GM12878 (cell line): Measurements from ENCODE around the gene PRKAR2B. TPM values are rescaled to one million over a fixed set of nuclear protein-coding genes. Genes with fewer than 3 reads are reported as not detected.

ENCODE experiments used
- BACH1 ChIP-seq: fragments of 450-650 bp; IDR thresholded peaks from 2 replicates; pipeline ENCODE4 v1.6.1; 2017; ENCODE audit warnings: mild to moderate bottlenecking, borderline replicate concordance
- CEBPZ ChIP-seq: fragments of 150-350 bp; IDR thresholded peaks from 2 replicates; pipeline ENCODE4 v1.6.1; 2016; ENCODE audit warnings: low read depth, low read length
- CREM ChIP-seq: IDR thresholded peaks from 2 replicates; pipeline ENCODE4 v1.6.1; 2014; ENCODE audit warnings: antibody characterized with exemption, low read depth
- EP300 ChIP-seq, 2 experiments: fragments of 150-350 bp in 1 of 2; IDR thresholded peaks; 2 replicates each; pipeline ENCODE4 v1.6.1; 2011 to 2012; ENCODE audit warnings: low read depth in 2 of 2, low read length in 2 of 2, borderline replicate concordance in 1 of 2, improper control_type of control experiment in 1 of 2, inconsistent platforms in 1 of 2; ENCODE audit not compliant: control insufficient read depth in 1 of 2
- GABPA ChIP-seq: IDR thresholded peaks from 2 replicates; pipeline ENCODE4 v1.6.1; 2014; ENCODE audit warnings: antibody characterized with exemption, low read depth, mild to moderate bottlenecking, inconsistent platforms
- RELA ChIP-seq: fragments of 450-650 bp; IDR thresholded peaks from 2 replicates; pipeline ENCODE4 v1.8.0; 2014; ENCODE audit warnings: borderline replicate concordance; ENCODE audit not compliant: partially characterized antibody
- RUNX3 ChIP-seq: IDR thresholded peaks from 2 replicates; pipeline ENCODE4 v1.6.1; 2012; ENCODE audit warnings: low read length, inconsistent platforms
- SPI1 ChIP-seq: IDR thresholded peaks from 2 replicates; pipeline ENCODE4 v1.6.1; 2011; ENCODE audit warnings: low read depth, mild to moderate bottlenecking, low read length, moderate library complexity, borderline replicate concordance; ENCODE audit not compliant: insufficient read depth
- SRF ChIP-seq, 2 experiments: IDR thresholded peaks; 2 replicates each; pipeline ENCODE4 v1.6.1; 2011; ENCODE audit warnings: low read depth in 2 of 2, low read length in 2 of 2, mild to moderate bottlenecking in 1 of 2, moderate library complexity in 1 of 2
- STAT1 ChIP-seq: fragments of 450-650 bp; conservative IDR thresholded peaks from 2 replicates; pipeline ENCODE4 v1.6.1; 2014; ENCODE audit warnings: antibody characterized with exemption, mild to moderate bottlenecking
- YY1 ChIP-seq: IDR thresholded peaks from 2 replicates; pipeline ENCODE4 v1.6.1; 2011; ENCODE audit warnings: low read depth, mild to moderate bottlenecking, low read length
- ZBED1 ChIP-seq: IDR thresholded peaks from 2 replicates; pipeline ENCODE4 v1.6.1; 2016; ENCODE audit warnings: borderline replicate concordance
- ZNF384 ChIP-seq: IDR thresholded peaks from 2 replicates; pipeline ENCODE4 v1.6.1; 2012; ENCODE audit warnings: low read depth, mild to moderate bottlenecking, low read length, improper control_type of control experiment, borderline replicate concordance
- polyA plus RNA-seq, 11 experiments: library from polyadenylated mRNA; depleted of rRNA in 4 of 11; unstranded in 6 of 11; stranded (reverse) in 5 of 11; fragments of >200 nt; fragmentation: Nextera tagmentation in 4 of 11; fragmentation: Illumina TruSeq in 1 of 11; extraction: Ambion mirVana in 4 of 11; extraction: Trizol in 1 of 11; gene quantifications; 1 replicate in 1 of 11; 2 replicates in 10 of 11; pipeline versions ENCODE4 v1.2.1 to v1.2.3, GENCODE V29; 2011 to 2016; ENCODE audit warnings: inconsistent platforms in 2 of 11, missing spikeins in 2 of 11, low read depth in 1 of 11
- total RNA-seq, 4 experiments: library from RNA; depleted of rRNA in 3 of 4; stranded (reverse); fragments of >200 nt in 3 of 4; fragmentation: Illumina TruSeq in 1 of 4; extraction: Trizol in 1 of 4; gene quantifications; 2 replicates each; pipeline versions ENCODE4 v1.2.1 to v1.2.3, GENCODE V29; 2013 to 2021
- TF ChIP-seq, protein P1 (sequence below): fragments of 450-650 bp; IDR thresholded peaks from 2 replicates; pipeline ENCODE4 v1.6.1; 2016; ENCODE audit warnings: mild to moderate bottlenecking, moderate library complexity, borderline replicate concordance
- TF ChIP-seq, protein P2 (sequence below): fragments of 450-650 bp; IDR thresholded peaks from 2 replicates; pipeline ENCODE4 v1.6.1; 2018; ENCODE audit warnings: borderline replicate concordance, mild to moderate bottlenecking; ENCODE audit not compliant: partially characterized antibody

The PRKAR2B gene
- total and polyA plus RNA-seq, 10 of the 15 experiments (the other 5 are each of a cell fraction or from before 2014, with no cell fraction given), result 0.01 to 0.18 (median 0.04) TPM; not detected in 4

GRCh38 chr7:107168233-107169119, 124.0 kb downstream of the PRKAR2B start, which contains the start of gene HBP1 (continued):
- TF ChIP-seq, protein P1, sequence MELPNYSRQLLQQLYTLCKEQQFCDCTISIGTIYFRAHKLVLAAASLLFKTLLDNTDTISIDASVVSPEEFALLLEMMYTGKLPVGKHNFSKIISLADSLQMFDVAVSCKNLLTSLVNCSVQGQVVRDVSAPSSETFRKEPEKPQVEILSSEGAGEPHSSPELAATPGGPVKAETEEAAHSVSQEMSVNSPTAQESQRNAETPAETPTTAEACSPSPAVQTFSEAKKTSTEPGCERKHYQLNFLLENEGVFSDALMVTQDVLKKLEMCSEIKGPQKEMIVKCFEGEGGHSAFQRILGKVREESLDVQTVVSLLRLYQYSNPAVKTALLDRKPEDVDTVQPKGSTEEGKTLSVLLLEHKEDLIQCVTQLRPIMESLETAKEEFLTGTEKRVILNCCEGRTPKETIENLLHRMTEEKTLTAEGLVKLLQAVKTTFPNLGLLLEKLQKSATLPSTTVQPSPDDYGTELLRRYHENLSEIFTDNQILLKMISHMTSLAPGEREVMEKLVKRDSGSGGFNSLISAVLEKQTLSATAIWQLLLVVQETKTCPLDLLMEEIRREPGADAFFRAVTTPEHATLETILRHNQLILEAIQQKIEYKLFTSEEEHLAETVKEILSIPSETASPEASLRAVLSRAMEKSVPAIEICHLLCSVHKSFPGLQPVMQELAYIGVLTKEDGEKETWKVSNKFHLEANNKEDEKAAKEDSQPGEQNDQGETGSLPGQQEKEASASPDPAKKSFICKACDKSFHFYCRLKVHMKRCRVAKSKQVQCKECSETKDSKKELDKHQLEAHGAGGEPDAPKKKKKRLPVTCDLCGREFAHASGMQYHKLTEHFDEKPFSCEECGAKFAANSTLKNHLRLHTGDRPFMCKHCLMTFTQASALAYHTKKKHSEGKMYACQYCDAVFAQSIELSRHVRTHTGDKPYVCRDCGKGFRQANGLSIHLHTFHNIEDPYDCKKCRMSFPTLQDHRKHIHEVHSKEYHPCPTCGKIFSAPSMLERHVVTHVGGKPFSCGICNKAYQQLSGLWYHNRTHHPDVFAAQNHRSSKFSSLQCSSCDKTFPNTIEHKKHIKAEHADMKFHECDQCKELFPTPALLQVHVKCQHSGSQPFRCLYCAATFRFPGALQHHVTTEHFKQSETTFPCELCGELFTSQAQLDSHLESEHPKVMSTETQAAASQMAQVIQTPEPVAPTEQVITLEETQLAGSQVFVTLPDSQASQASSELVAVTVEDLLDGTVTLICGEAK, result peak; percentile 66
- peak; percentile 96 for TF ChIP-seq CREM
- peak; percentile 22 for TF ChIP-seq RELA
- no peak for TF ChIP-seq ZNF384
- TF ChIP-seq SPI1, result peak; percentile 25; the same call in 1 of the 2 replicates
- TF ChIP-seq YY1, result peak; percentile 93
- peak; percentile 47; the same call in 1 of the 2 replicates for TF ChIP-seq RUNX3
- peak; percentile 77 for TF ChIP-seq GABPA
- TF ChIP-seq ZBED1, result no peak
- peak; percentile 67; the same call in 1 of the 2 replicates for TF ChIP-seq BACH1
- 0 out of 2 replicates have a peak, but pooled peaks have one; percentile 19 for TF ChIP-seq STAT1
- peak in 1 of 2 experiments; percentile 26; a peak in 1 of 4 replicates for TF ChIP-seq EP300 (IDR thresholded peaks at IDR 0.05; ENCODE audit: borderline replicate concordance in 1 of 2, control insufficient read depth in 1 of 2, low read depth in 2 of 2, low read length in 2 of 2)
- TF ChIP-seq SRF (IDR thresholded peaks at IDR 0.05; ENCODE audit: low read depth in 2 of 2, low read length in 2 of 2), result 0 out of 4 replicates have a peak, but pooled peaks of 1 of the 2 experiments have one; percentile 25
- TF ChIP-seq CEBPZ, result peak; percentile 97
- TF ChIP-seq, protein P2, sequence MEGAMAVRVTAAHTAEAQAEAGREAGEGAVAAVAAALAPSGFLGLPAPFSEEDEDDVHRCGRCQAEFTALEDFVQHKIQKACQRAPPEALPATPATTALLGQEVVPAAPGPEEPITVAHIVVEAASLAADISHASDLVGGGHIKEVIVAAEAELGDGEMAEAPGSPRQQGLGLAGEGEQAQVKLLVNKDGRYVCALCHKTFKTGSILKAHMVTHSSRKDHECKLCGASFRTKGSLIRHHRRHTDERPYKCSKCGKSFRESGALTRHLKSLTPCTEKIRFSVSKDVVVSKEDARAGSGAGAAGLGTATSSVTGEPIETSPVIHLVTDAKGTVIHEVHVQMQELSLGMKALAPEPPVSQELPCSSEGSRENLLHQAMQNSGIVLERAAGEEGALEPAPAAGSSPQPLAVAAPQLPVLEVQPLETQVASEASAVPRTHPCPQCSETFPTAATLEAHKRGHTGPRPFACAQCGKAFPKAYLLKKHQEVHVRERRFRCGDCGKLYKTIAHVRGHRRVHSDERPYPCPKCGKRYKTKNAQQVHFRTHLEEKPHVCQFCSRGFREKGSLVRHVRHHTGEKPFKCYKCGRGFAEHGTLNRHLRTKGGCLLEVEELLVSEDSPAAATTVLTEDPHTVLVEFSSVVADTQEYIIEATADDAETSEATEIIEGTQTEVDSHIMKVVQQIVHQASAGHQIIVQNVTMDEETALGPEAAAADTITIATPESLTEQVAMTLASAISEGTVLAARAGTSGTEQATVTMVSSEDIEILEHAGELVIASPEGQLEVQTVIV, result peak; percentile 27
